H9 (cell line): Measurements from ENCODE around the gene SORCS2. TPM values are rescaled to one million over a fixed set of nuclear protein-coding genes. Genes with fewer than 3 reads are reported as not detected.

Experiments
- DNase-seq: peaks from one replicate; pipeline ENCODE4 v3.0.0-alpha.2; 2017
- H2AFZ ChIP-seq: one replicate; pipeline ENCODE4 v1.6.1; 2013; ENCODE audit warnings: mild to moderate bottlenecking, low read length, control low read depth, moderate library complexity
- H2AK5ac ChIP-seq: 2 replicates; pipeline ENCODE4 v1.6.1; 2013; ENCODE audit warnings: low read length, control low read depth, mixed read lengths; ENCODE audit not compliant: insufficient read length
- H2BK120ac ChIP-seq: one replicate; pipeline ENCODE4 v1.6.1; 2013; ENCODE audit warnings: low read depth, mild to moderate bottlenecking, low read length, control low read depth, inconsistent platforms; ENCODE audit not compliant: poor library complexity, severe bottlenecking
- H2BK12ac ChIP-seq: 2 replicates; pipeline ENCODE4 v1.6.1; 2013; ENCODE audit warnings: low read length, control low read depth, mixed read lengths, low read depth; ENCODE audit not compliant: insufficient read length
- H2BK15ac ChIP-seq: 2 replicates; pipeline ENCODE4 v1.6.1; 2013; ENCODE audit warnings: low read depth, low read length, control low read depth
- H2BK20ac ChIP-seq: one replicate; pipeline ENCODE4 v1.6.1; 2013; ENCODE audit warnings: low read depth, mild to moderate bottlenecking, low read length, control low read depth, inconsistent platforms; ENCODE audit not compliant: poor library complexity, severe bottlenecking
- H2BK5ac ChIP-seq: 2 replicates; pipeline ENCODE4 v1.6.1; 2013; ENCODE audit warnings: low read length, control low read depth, mixed read lengths; ENCODE audit not compliant: insufficient read length
- H3K14ac ChIP-seq: 2 replicates; pipeline ENCODE4 v1.6.1; 2013; ENCODE audit warnings: low read length, control low read depth; ENCODE audit not compliant: insufficient read depth
- H3K18ac ChIP-seq: 2 replicates; pipeline ENCODE4 v1.6.1; 2013; ENCODE audit warnings: low read depth, mild to moderate bottlenecking, mixed read lengths, low read length, control low read depth; ENCODE audit not compliant: insufficient read length
- H3K23ac ChIP-seq: 2 replicates; pipeline ENCODE4 v1.6.1; 2013; ENCODE audit warnings: low read length, control low read depth, mixed read lengths, low read depth; ENCODE audit not compliant: insufficient read length
- H3K23me2 ChIP-seq: 2 replicates; pipeline ENCODE4 v1.6.1; 2013; ENCODE audit warnings: low read depth, mild to moderate bottlenecking, mixed read lengths, low read length, control low read depth; ENCODE audit not compliant: insufficient read length, poor library complexity, severe bottlenecking
- H3K27ac ChIP-seq: 2 replicates; pipeline ENCODE4 v1.5.1; 2013; ENCODE audit warnings: low read length, control low read depth, mixed read lengths, low read depth; ENCODE audit not compliant: insufficient read length
- H3K27me3 ChIP-seq: 2 replicates; pipeline ENCODE4 v1.6.1; 2013; ENCODE audit warnings: low read length, control low read depth, inconsistent platforms; ENCODE audit not compliant: insufficient read depth
- H3K4ac ChIP-seq: 2 replicates; pipeline ENCODE4 v1.6.1; 2013; ENCODE audit warnings: low read depth, mild to moderate bottlenecking, control low read depth, inconsistent platforms, low read length, moderate library complexity
- H3K4me1 ChIP-seq: 2 replicates; pipeline ENCODE4 v1.6.1; 2013; ENCODE audit warnings: low read length, control low read depth, inconsistent platforms; ENCODE audit not compliant: insufficient read depth
- H3K4me2 ChIP-seq: 2 replicates; pipeline ENCODE4 v1.6.1; 2013; ENCODE audit warnings: low read length, control low read depth, mixed read lengths; ENCODE audit not compliant: insufficient read length, insufficient read depth
- H3K56ac ChIP-seq: 2 replicates; pipeline ENCODE4 v1.6.1; 2013; ENCODE audit warnings: low read depth, mild to moderate bottlenecking, mixed read lengths, low read length, control low read depth; ENCODE audit not compliant: insufficient read length
- H3K79me1 ChIP-seq: 2 replicates; pipeline ENCODE4 v1.6.1; 2013; ENCODE audit warnings: low read depth, mild to moderate bottlenecking, moderate library complexity, low read length, control low read depth, inconsistent platforms; ENCODE audit not compliant: insufficient read depth, poor library complexity, severe bottlenecking
- H3K79me2 ChIP-seq: 2 replicates; pipeline ENCODE4 v1.6.1; 2013; ENCODE audit warnings: low read length, control low read depth, inconsistent platforms; ENCODE audit not compliant: insufficient read depth
- H3K9ac ChIP-seq: 2 replicates; pipeline ENCODE4 v1.6.1; 2013; ENCODE audit warnings: low read length, control low read depth, mixed read lengths; ENCODE audit not compliant: insufficient read length; ENCODE audit errors: extremely low read depth
- H3K9me3 ChIP-seq: one replicate; pipeline ENCODE4 v1.6.1; 2013; ENCODE audit warnings: low read depth, low read length, inconsistent platforms; ENCODE audit not compliant: control insufficient read depth
- H3T11ph ChIP-seq: one replicate; pipeline ENCODE4 v1.6.1; 2013; ENCODE audit warnings: mild to moderate bottlenecking, low read length, control low read depth, inconsistent platforms
- H4K20me1 ChIP-seq: one replicate; pipeline ENCODE4 v1.6.1; 2013; ENCODE audit not compliant: control insufficient read depth, insufficient read length, insufficient read depth
- H4K5ac ChIP-seq: 2 replicates; pipeline ENCODE4 v1.6.1; 2013; ENCODE audit warnings: low read depth, mild to moderate bottlenecking, mixed read lengths, low read length, control low read depth; ENCODE audit not compliant: insufficient read length
- H4K8ac ChIP-seq: replicated peaks from 2 replicates; pipeline ENCODE4 v1.6.1; 2013; ENCODE audit warnings: low read length, control low read depth, mixed read lengths, low read depth; ENCODE audit not compliant: insufficient read length
- H4K91ac ChIP-seq: 2 replicates; pipeline ENCODE4 v1.6.1; 2013; ENCODE audit warnings: low read depth, mild to moderate bottlenecking, moderate library complexity, mixed read lengths, low read length, control low read depth; ENCODE audit not compliant: insufficient read length
- H3K27ac Mint-ChIP-seq, 3 experiments: 2 replicates in 2 of 3; 3 replicates in 1 of 3; pipeline ENCODE4 v1.8.0; 2020 to 2021; ENCODE audit warnings: mixed read lengths in 3 of 3, mild to moderate bottlenecking in 1 of 3, moderate library complexity in 1 of 3
- H3K27me3 Mint-ChIP-seq: 2 replicates; pipeline ENCODE4 v1.8.0; 2021; ENCODE audit warnings: low read depth, mild to moderate bottlenecking, moderate library complexity, mixed read lengths
- H3K36me3 Mint-ChIP-seq, 3 experiments: 2 replicates in 2 of 3; 3 replicates in 1 of 3; pipeline ENCODE4 v1.8.0; 2020 to 2021; ENCODE audit warnings: low read depth in 3 of 3, mixed read lengths in 3 of 3; ENCODE audit not compliant: insufficient read depth in 1 of 3
- H3K4me1 Mint-ChIP-seq, 2 experiments: 2 replicates each; pipeline ENCODE4 v1.8.0; 2020; ENCODE audit warnings: mixed read lengths in 2 of 2
- H3K4me3 Mint-ChIP-seq, 2 experiments: 2 replicates in 1 of 2; 3 replicates in 1 of 2; pipeline ENCODE4 v1.8.0; 2020 to 2021; ENCODE audit warnings: mild to moderate bottlenecking in 2 of 2, mixed read lengths in 2 of 2, moderate library complexity in 1 of 2
- H3K9me3 Mint-ChIP-seq, 2 experiments: 2 replicates in 1 of 2; 3 replicates in 1 of 2; pipeline ENCODE4 v1.8.0; 2020; ENCODE audit warnings: mild to moderate bottlenecking in 2 of 2, mixed read lengths in 2 of 2, moderate library complexity in 1 of 2
- WGBS: extraction: QIAGEN DNeasy Blood & Tissue Kit; methylation state at CpG from one replicate; pipeline ENCODE4 v1.1.7; 2013; ENCODE audit warnings: missing lambda C conversion rate, low lambda C conversion rate, mixed read lengths; ENCODE audit not compliant: insufficient read length; ENCODE audit errors: extremely low coverage; 5-methylcytosine and 5-hydroxymethylcytosine counted together
- total RNA-seq: library from RNA; stranded (reverse); gene quantifications from 2 replicates; pipeline ENCODE4 v1.2.1, GENCODE V29; 2021
- TF ChIP-seq, protein P1 (sequence below): fragments of 200-600 bp; sonication (generic); conservative IDR thresholded peaks from 3 replicates; pipeline ENCODE4 v1.8.0; 2021; ENCODE audit warnings: antibody characterized with exemption, mild to moderate bottlenecking

SORCS2 gene
- total RNA-seq, 1 experiment from 2014 or later = 0.57 TPM

DNA sequence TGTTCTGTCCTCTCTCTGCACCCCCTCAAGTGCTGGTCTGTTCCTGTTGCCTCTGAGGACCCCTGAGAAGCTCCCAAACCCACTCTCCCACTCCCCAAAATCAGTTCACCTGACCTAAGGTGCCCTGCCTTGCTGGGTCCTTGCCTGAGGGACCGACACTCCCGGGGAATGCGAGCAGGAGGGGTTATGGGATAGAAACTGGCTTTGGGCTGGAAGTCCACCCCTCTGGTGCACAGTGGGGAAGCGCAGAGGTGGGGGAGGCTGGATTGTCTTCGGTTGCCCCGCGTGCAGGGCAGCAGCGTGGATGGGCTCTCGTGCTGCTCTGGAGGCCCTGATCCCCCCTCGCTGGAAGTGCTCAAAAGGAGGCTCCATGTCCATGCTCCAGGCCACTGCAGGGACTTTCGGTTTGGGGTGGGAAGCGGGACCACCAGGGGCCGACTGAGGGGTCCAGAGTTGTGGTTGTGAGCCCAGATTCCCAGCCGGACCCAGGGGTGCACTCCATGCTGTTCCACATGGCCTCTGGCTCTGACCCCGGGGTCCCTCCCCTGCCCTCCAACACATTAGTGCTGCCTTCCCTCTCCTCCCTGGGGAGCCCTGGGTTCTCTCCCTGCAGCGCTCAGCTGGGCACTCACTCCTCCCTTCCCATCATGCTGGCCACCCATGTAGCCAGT is 7.6 kb downstream of the SORCS2 start:
- TF ChIP-seq, protein P1, sequence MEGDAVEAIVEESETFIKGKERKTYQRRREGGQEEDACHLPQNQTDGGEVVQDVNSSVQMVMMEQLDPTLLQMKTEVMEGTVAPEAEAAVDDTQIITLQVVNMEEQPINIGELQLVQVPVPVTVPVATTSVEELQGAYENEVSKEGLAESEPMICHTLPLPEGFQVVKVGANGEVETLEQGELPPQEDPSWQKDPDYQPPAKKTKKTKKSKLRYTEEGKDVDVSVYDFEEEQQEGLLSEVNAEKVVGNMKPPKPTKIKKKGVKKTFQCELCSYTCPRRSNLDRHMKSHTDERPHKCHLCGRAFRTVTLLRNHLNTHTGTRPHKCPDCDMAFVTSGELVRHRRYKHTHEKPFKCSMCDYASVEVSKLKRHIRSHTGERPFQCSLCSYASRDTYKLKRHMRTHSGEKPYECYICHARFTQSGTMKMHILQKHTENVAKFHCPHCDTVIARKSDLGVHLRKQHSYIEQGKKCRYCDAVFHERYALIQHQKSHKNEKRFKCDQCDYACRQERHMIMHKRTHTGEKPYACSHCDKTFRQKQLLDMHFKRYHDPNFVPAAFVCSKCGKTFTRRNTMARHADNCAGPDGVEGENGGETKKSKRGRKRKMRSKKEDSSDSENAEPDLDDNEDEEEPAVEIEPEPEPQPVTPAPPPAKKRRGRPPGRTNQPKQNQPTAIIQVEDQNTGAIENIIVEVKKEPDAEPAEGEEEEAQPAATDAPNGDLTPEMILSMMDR = no peak
- Histone ChIP-seq H2BK20ac (no peak overlapping the region), H2AK5ac (no peak overlapping the region), H3K18ac (no peak overlapping the region), H3K4me1 (no peaks in the 10 kb centered on the region; the same call in 1 of the 2 replicates), H3K79me1 (no peaks in the 10 kb centered on the region), H3K4ac (no peak overlapping the region), H4K5ac (no peak overlapping the region), H2BK15ac (no peak overlapping the region), H2AFZ (no peak overlapping the region), H3K14ac (no peak overlapping the region; the same call in 1 of the 2 replicates), H2BK5ac (no peak overlapping the region), H2BK12ac (no peak overlapping the region), H2BK120ac (no peak overlapping the region), H3T11ph (no peak overlapping the region), H3K4me2 (no peak overlapping the region), H4K20me1 (no peaks in the 10 kb centered on the region), H3K27me3 (peaks cover under 1% of the 10 kb centered on the region; the same call in 1 of the 2 replicates), H3K9ac (no peak overlapping the region), H3K23me2 (no peaks in the 10 kb centered on the region), H3K9me3 (no peaks in the 10 kb centered on the region), H4K8ac (no peak overlapping the region), H3K56ac (no peak overlapping the region), H3K23ac (no peak overlapping the region), H3K79me2 (no peaks in the 10 kb centered on the region), H4K91ac (no peak overlapping the region), H3K27ac (no peak overlapping the region)
- Mint-ChIP-seq H3K27me3 (peaks cover 31% of the 10 kb centered on the region), H3K9me3 (no peaks in the 10 kb centered on the region; a peak in 3 of 5 replicates), H3K27ac (peak overlapping the region in 1 of 3 experiments; percentile 68; a peak in 1 of 7 replicates), H3K4me3 (no peak overlapping the region), H3K4me1 (peaks cover 33 to 59% of the 10 kb centered on the region in 2 experiments), H3K36me3 (no peaks in the 10 kb centered on the region; a peak in 1 of 7 replicates)
- DNase-seq = peak; percentile 23
- WGBS = no CpG with 5 or more reads among the region's 16 CpGs
